Fibroblast of upper back skin (primary cell): ENCODE results near the gene SPANXD.
A peak's percentile ranks its signal among the peaks of the same experiment; 100 is the strongest.
"Not testable (repeated sequence)": the region's sequence is repeated elsewhere in the genome, so short reads cannot be mapped to it uniquely, and the experiment has no call there.

Experiments used
- DNase-seq: peaks from one replicate; pipeline ENCODE4 v3.0.0-alpha.2; 2013

Gene SPANXD

GRCh38 chrX:141698639-141699038 lies at the start of gene SPANXD:
TSS of gene SPANXD (minus strand) at chrX:141698739. CDS start at chrX:141698405, 334 bp downstream.
- not testable (repeated sequence) for DNase-seq

GRCh38 chrX:141742666-141743065 lies 44.1 kb upstream of the SPANXD start:
- no peak for DNase-seq

- no peak for DNase-seq
Measured at GRCh38 chrX:141736656-141737055, 38.1 kb upstream of the SPANXD start.

GRCh38 chrX:141733371-141733770 lies 34.8 kb upstream of the SPANXD start:
- peak; percentile 31 for DNase-seq

- peak; percentile 23 for DNase-seq
Measured at GRCh38 chrX:141732031-141732430, 33.5 kb upstream of the SPANXD start.

GRCh38 chrX:141724186-141724585 lies 25.6 kb upstream of the SPANXD start:
- no peak for DNase-seq

- DNase-seq: no peak
Measured at GRCh38 chrX:141714680-141715079, 16.1 kb upstream of the SPANXD start.

GRCh38 chrX:141701072-141701471 lies 2.5 kb upstream of the SPANXD start:
- DNase-seq: peak; percentile 9

GRCh38 chrX:141673946-141674345 lies 24.6 kb downstream of the SPANXD start:
- no peak for DNase-seq

- no peak for DNase-seq
Measured at GRCh38 chrX:141669689-141670088, 28.9 kb downstream of the SPANXD start.

GRCh38 chrX:141668371-141668770 lies 30.2 kb downstream of the SPANXD start:
- no peak for DNase-seq

- DNase-seq: no peak
Measured at GRCh38 chrX:141662781-141663180, 35.8 kb downstream of the SPANXD start.

- DNase-seq: no peak
Measured at GRCh38 chrX:141652286-141652685, 46.3 kb downstream of the SPANXD start.
